Neuron (in vitro differentiated cells): ENCODE results near the gene GRAMD1A.
"Not testable (repeated sequence)": the region's sequence is repeated elsewhere in the genome, so short reads cannot be mapped to it uniquely, and the experiment has no call there.

Source experiments
- H2AFZ ChIP-seq: one replicate; pipeline ENCODE4 v1.6.1; 2013; ENCODE audit warnings: low read depth, mild to moderate bottlenecking, inconsistent platforms, low read length, moderate library complexity
- H3K27me3 ChIP-seq: one replicate; pipeline ENCODE4 v1.6.1; 2013; ENCODE audit warnings: low read length; ENCODE audit not compliant: insufficient read depth
- H3K36me3 ChIP-seq: one replicate; pipeline ENCODE4 v1.6.1; 2013; ENCODE audit warnings: low read length; ENCODE audit not compliant: insufficient read depth
- H3K4me1 ChIP-seq: one replicate; pipeline ENCODE4 v1.6.1; 2013; ENCODE audit warnings: low read length; ENCODE audit not compliant: insufficient read depth
- H3K4me3 ChIP-seq: 2 replicates; pipeline ENCODE4 v1.5.1; 2013; ENCODE audit warnings: mild to moderate bottlenecking, low read length, moderate library complexity
- H3K9me3 ChIP-seq: one replicate; pipeline ENCODE4 v1.6.1; 2013; ENCODE audit warnings: low read length

Gene GRAMD1A

GRCh38 chr19:34988119-34988518 lies 12.0 kb upstream of the GRAMD1A start:
- no peaks in the 10 kb centered on the region for H3K4me1 ChIP-seq
- H3K27me3 ChIP-seq, result peaks cover 2% of the 10 kb centered on the region
- H3K9me3 ChIP-seq, result peaks cover 3% of the 10 kb centered on the region
- H2AFZ ChIP-seq, result no peak overlapping the region
- no peaks in the 10 kb centered on the region for H3K36me3 ChIP-seq
- H3K4me3 ChIP-seq, result no peak overlapping the region

- no peak overlapping the region for H2AFZ ChIP-seq
- H3K27me3 ChIP-seq, result peaks cover 2% of the 10 kb centered on the region
- no peaks in the 10 kb centered on the region for H3K9me3 ChIP-seq
- H3K36me3 ChIP-seq, result no peaks in the 10 kb centered on the region
- no peak overlapping the region for H3K4me3 ChIP-seq
- H3K4me1 ChIP-seq, result no peaks in the 10 kb centered on the region
These were observed 10.8 kb upstream of the GRAMD1A start for GRCh38 chr19:34989298-34989697.

DNA sequence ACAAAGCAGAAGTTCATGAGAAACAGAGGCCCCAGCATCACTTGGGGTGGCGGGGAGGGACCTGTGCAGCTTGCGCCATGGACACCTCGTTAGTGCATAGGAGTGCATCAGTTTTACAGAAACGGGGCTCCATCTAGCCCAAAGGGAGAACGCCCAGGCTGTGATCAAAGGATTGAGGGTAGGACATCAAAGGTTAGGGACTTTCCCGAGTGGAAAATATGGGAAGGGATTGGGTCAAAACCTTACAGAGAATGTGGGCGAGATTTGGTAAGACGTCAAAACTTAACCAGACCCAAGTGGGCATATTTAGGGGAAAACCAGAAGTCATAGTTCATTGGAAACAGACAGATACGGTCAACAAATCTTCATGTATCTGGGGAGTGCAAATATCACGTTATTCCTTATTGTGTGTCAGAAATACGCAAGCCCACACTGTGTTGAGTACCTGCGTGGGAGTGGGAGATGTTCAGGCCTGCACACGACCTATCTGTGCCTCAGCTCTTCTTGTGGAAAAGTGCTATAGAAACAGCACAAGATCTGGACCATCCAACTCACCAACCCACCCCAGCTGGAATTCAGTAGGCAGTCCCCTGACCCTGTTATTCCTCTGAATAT lies 9.4 kb upstream of the GRAMD1A start:
- no peaks in the 10 kb centered on the region for H3K9me3 ChIP-seq
- H3K4me3 ChIP-seq, result no peak overlapping the region
- H3K36me3 ChIP-seq, result no peaks in the 10 kb centered on the region
- H3K27me3 ChIP-seq, result peaks cover 2% of the 10 kb centered on the region
- no peak overlapping the region for H2AFZ ChIP-seq
- H3K4me1 ChIP-seq, result no peaks in the 10 kb centered on the region

DNA sequence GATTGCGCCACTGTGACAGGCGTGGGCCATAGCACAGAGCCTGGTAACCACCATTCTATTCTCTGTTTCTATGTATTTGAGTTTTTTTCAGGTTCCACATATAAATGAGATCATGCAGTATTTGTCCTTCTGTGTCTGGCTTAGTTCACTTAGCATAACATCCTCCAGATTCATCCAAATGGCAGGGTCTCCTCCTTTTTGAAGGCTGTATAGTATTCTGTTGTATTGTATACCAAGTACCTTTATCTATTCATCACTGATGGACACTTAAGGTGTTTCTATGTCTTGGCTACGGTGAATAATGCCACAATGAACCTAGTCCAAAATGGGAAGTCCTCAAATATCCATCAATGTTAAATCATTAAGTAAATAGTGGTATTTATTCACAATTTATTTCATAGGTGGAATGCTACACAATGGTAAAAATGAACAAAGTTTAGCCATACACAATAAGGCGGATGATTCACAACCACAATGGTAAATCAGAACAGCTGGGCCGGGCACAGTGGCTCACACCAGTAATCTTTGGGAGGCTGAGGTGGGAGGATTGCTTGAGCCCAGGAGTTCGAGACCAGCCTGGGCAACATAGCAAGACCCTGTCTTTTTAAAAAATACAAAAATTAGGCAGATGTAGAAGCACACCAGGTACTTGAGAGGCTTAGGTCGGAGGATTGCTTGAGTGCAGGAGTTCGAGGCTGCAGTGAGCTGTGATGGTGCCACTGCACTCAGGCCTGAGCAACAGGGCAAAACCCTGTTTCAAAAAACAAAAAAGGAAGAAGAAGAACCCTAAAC lies 8.4 kb upstream of the GRAMD1A start:
- no peaks in the 10 kb centered on the region for H3K36me3 ChIP-seq
- H2AFZ ChIP-seq, result no peak overlapping the region
- H3K4me1 ChIP-seq, result no peaks in the 10 kb centered on the region
- no peaks in the 10 kb centered on the region for H3K9me3 ChIP-seq
- H3K4me3 ChIP-seq, result no peak overlapping the region
- H3K27me3 ChIP-seq, result peaks cover 2% of the 10 kb centered on the region

DNA sequence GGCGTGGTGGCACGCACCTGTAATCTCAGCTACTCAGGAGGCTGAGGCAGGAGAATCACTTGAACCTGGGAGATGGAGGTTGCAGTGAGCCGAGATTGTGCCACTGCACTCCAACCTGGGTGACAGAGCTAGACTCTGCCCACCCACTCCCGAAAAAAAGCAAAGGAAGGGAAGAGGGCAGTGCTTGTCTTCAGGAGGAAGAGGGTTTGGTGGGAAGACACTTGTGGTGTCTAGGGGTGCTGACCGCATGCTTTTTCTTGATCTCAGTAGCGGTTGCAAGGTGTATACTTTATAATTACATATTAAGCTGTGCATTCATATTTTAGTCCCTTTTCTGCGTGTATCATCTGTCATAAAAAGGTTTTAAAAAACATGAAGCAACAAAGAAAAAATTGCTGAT lies 7.5 kb upstream of the GRAMD1A start:
- H3K9me3 ChIP-seq, H3K4me1 ChIP-seq, H3K27me3 ChIP-seq, H3K36me3 ChIP-seq, H3K4me3 ChIP-seq, H2AFZ ChIP-seq: not testable (repeated sequence)

DNA sequence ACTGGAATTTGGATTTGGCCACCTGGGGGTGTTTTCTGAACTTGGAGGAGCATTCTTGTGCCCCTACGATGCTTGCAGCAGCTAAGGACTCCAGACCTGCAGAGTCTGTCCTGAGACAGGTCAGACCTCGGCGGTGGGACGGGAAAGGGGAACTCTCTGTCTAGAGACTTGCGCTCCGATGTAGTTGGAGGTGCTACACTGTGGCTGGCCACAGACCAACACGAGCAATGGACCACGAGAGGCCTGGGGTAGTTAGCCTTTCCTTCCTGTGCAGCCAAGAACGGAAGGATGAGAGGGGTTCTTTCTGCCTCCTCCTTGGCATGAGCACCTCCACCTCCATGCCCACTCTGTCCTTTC lies 5.9 kb upstream of the GRAMD1A start:
- H3K27me3 ChIP-seq, result peaks cover 2% of the 10 kb centered on the region
- H3K4me1 ChIP-seq, result peaks cover 5% of the 10 kb centered on the region
- no peak overlapping the region for H2AFZ ChIP-seq
- H3K36me3 ChIP-seq, result no peaks in the 10 kb centered on the region
- H3K4me3 ChIP-seq, result no peak overlapping the region
- no peaks in the 10 kb centered on the region for H3K9me3 ChIP-seq

- H3K27me3 ChIP-seq, result peaks cover 2% of the 10 kb centered on the region
- no peaks in the 10 kb centered on the region for H3K36me3 ChIP-seq
- H3K4me3 ChIP-seq, result no peak overlapping the region
- no peaks in the 10 kb centered on the region for H3K9me3 ChIP-seq
- H3K4me1 ChIP-seq, result peaks cover 9% of the 10 kb centered on the region
- no peak overlapping the region for H2AFZ ChIP-seq
These were observed 5.2 kb upstream of the GRAMD1A start for GRCh38 chr19:34994643-34995541.

DNA sequence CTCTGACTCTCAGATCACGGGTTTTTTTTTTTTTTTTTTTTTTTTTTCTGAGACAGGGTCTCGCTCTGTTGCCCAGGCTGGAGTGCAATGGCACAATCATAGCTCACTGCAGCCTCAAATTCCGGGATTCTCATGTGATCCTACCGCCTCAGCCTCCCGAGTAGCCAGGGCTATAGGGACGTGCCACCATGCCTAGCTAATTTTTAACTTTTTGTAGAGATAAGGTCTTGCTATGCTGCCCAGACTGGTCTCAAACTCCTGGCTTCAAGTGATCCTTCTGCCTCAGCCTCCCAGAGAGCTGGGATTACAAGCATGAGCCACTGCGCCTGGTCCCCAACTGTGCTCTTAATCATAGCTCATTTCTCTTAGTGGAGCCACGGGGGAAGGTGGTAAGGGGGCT lies 4.6 kb upstream of the GRAMD1A start:
- Histone ChIP-seq H3K4me3 (no peak overlapping the region), H2AFZ (no peak overlapping the region), H3K4me1 (peaks cover 9% of the 10 kb centered on the region), H3K9me3 (no peaks in the 10 kb centered on the region), H3K36me3 (no peaks in the 10 kb centered on the region), H3K27me3 (no peaks in the 10 kb centered on the region)

- Histone ChIP-seq H3K9me3 (no peaks in the 10 kb centered on the region), H3K4me3 (no peak overlapping the region), H3K27me3 (no peaks in the 10 kb centered on the region), H2AFZ (no peak overlapping the region), H3K4me1 (peaks cover 16% of the 10 kb centered on the region), H3K36me3 (peaks cover 3% of the 10 kb centered on the region)
These were observed 3.0 kb upstream of the GRAMD1A start for GRCh38 chr19:34997071-34997617.

- H3K27me3 ChIP-seq, H2AFZ ChIP-seq, H3K36me3 ChIP-seq, H3K9me3 ChIP-seq, H3K4me3 ChIP-seq: not testable (repeated sequence)
- peaks cover 16% of the 10 kb centered on the region for H3K4me1 ChIP-seq
These were observed 1.9 kb upstream of the GRAMD1A start for GRCh38 chr19:34998224-34998623.

DNA sequence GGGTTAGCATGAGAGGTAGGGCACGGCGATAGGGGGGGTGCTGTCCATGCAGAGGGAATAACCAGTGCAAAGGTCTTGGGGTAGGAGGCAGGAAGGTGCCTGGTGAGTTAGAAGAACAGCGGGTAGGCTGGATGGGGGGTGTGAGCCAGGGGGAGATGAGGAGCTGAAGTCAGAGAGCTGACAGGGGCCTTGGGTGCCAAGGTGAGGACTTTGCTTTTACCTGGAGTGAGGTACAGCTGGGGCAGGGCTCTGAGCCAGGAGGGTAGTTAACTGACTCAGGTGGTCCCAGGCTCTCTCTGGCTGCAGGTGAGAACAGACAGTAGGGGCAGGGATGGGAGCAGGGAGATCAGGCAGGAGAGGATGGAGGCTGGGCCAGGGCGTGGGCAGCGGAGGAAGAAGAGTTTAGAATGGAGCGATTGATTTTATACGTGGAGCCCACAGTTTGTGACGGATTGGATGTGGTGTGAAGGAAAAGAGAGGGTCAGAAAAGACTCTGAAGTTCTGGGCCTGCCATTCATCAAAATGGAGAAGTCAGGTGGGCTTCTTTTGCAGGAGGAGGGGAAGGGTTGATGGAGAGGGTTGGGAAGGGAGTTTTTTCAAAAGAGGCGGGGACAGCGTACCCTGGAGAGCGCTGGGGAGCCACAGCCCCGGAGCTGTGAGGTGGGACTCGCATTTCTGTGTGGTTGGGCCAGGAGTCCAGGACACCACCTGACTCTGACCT lies 1.2 kb upstream of the GRAMD1A start:
- no peaks in the 10 kb centered on the region for H3K9me3 ChIP-seq
- H3K36me3 ChIP-seq, result peaks cover 3% of the 10 kb centered on the region
- peaks cover 16% of the 10 kb centered on the region for H3K4me1 ChIP-seq
- H2AFZ ChIP-seq, result peak overlapping the region; percentile 80
- no peaks in the 10 kb centered on the region for H3K27me3 ChIP-seq
- H3K4me3 ChIP-seq, result peak overlapping the region; percentile 84

GRCh38 chr19:35000338-35000646 lies 169 bp downstream of the GRAMD1A start:
- Histone ChIP-seq H3K4me3 (peak overlapping the region; percentile 84), H2AFZ (peak overlapping the region; percentile 80), H3K4me1 (peaks cover 16% of the 10 kb centered on the region), H3K27me3 (no peaks in the 10 kb centered on the region), H3K9me3 (no peaks in the 10 kb centered on the region), H3K36me3 (peaks cover 7% of the 10 kb centered on the region)
